ENCODE results near the gene GTF2H1. TPM values are rescaled to one million over a fixed set of nuclear protein-coding genes. Genes with fewer than 3 reads are reported as not detected.
A peak's percentile ranks its signal among the peaks of the same experiment; 100 is the strongest.

GTF2H1 gene
- total RNA-seq, 2 donors from 2014 or later = 23.5 to 26.2 TPM

DNA sequence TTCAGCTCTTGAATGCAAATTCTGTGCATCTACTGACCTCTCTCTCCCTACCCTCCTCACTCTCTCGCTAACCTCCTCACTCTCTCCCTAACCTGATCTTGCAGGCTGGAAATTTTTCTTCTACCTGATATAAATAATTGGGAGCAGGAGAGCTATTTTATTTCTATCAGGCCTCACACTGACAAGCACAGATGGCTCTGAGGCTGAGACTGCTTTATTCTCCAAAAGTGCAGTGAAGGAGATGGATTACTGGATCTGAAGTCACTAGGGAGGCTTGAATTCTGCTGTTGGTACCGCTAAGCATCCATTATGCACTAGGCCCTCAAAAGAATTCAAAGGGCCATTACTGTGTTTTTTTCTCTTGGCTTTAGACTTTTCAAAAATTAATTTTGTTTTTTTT, 52.6 kb downstream of the GTF2H1 start:
- no peak overlapping the region for H3K27ac ChIP-seq
- no peak for DNase-seq
- H3K9me3 ChIP-seq = no peaks in the 10 kb centered on the region

DNA sequence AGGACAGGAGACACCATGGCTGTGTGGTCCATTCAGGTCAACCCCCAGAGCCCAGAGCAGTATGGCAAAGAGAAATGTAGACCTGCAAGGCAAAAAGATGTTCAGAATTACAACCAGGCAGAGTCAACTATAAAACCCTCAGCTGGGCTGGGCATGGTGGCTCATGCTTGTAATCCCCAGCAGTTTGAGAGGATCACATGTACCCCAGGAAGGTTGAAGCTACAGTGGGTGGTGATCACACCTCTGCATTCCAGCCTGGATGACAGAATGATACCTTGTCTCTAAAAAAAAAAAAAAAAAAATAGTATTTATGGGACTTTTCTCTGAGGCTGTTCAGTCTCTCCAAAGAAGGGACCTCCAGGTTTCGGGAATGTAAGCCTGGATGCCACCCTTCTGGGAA, 53.6 kb downstream of the GTF2H1 start:
- Histone ChIP-seq H3K27ac (no peak overlapping the region), H3K9me3 (no peaks in the 10 kb centered on the region), H3K36me3 (no peaks in the 10 kb centered on the region), H3K4me3 (no peak overlapping the region), H3K9ac (ENCODE audit: low read depth in 2 of 2, low read length in 2 of 2) (no peak overlapping the region), H3K4me1 (no peaks in the 10 kb centered on the region), H3K27me3 (no peaks in the 10 kb centered on the region)
- intact Hi-C loops (cut with DNase I) = no loop called here
- no peak for DNase-seq
- TF ChIP-seq, protein P1, sequence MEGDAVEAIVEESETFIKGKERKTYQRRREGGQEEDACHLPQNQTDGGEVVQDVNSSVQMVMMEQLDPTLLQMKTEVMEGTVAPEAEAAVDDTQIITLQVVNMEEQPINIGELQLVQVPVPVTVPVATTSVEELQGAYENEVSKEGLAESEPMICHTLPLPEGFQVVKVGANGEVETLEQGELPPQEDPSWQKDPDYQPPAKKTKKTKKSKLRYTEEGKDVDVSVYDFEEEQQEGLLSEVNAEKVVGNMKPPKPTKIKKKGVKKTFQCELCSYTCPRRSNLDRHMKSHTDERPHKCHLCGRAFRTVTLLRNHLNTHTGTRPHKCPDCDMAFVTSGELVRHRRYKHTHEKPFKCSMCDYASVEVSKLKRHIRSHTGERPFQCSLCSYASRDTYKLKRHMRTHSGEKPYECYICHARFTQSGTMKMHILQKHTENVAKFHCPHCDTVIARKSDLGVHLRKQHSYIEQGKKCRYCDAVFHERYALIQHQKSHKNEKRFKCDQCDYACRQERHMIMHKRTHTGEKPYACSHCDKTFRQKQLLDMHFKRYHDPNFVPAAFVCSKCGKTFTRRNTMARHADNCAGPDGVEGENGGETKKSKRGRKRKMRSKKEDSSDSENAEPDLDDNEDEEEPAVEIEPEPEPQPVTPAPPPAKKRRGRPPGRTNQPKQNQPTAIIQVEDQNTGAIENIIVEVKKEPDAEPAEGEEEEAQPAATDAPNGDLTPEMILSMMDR (IDR thresholded peaks at IDR 0.05) = no peak

More for the DNA sequence above, 52.6 kb downstream of the GTF2H1 start:
- no peaks in the 10 kb centered on the region for H3K36me3 ChIP-seq
- H3K9ac ChIP-seq (ENCODE audit: low read depth in 2 of 2, low read length in 2 of 2) = no peak overlapping the region
- H3K4me3 ChIP-seq = no peak overlapping the region
- TF ChIP-seq, protein P1 (IDR thresholded peaks at IDR 0.05) = no peak
- no peaks in the 10 kb centered on the region for H3K27me3 ChIP-seq
- no peaks in the 10 kb centered on the region for H3K4me1 ChIP-seq
- intact Hi-C loops (cut with DNase I) = no loop called here

DNA sequence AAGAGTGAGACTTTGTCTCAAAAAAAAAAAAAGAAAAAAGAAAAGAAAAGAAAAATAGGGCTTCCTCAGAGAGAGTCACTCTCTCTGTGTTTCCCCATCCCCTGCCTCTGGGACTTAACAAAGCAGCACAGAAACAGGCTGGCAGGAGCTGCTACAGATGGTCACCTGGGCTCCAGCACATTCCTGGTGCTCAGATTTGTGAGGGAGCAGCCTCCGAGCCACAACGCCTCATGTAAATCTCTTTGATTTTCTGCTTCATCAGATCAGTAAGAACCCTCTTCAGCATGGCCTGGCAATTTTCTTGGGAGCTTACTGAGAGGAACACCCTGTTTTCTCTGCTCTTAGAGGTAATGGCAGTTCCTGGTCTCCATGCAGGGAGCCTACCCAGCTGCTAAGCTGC, 56.8 kb downstream of the GTF2H1 start:
- Histone ChIP-seq H3K9me3 (no peaks in the 10 kb centered on the region), H3K4me3 (no peak overlapping the region), H3K27me3 (no peaks in the 10 kb centered on the region), H3K9ac (ENCODE audit: low read depth in 2 of 2, low read length in 2 of 2) (no peak overlapping the region), H3K4me1 (peaks cover 4% of the 10 kb centered on the region), H3K36me3 (no peaks in the 10 kb centered on the region), H3K27ac (no peak overlapping the region)
- TF ChIP-seq, protein P1 (IDR thresholded peaks at IDR 0.05) = no peak
- DNase-seq = no peak
- intact Hi-C loops (cut with DNase I) = no loop called here

DNA sequence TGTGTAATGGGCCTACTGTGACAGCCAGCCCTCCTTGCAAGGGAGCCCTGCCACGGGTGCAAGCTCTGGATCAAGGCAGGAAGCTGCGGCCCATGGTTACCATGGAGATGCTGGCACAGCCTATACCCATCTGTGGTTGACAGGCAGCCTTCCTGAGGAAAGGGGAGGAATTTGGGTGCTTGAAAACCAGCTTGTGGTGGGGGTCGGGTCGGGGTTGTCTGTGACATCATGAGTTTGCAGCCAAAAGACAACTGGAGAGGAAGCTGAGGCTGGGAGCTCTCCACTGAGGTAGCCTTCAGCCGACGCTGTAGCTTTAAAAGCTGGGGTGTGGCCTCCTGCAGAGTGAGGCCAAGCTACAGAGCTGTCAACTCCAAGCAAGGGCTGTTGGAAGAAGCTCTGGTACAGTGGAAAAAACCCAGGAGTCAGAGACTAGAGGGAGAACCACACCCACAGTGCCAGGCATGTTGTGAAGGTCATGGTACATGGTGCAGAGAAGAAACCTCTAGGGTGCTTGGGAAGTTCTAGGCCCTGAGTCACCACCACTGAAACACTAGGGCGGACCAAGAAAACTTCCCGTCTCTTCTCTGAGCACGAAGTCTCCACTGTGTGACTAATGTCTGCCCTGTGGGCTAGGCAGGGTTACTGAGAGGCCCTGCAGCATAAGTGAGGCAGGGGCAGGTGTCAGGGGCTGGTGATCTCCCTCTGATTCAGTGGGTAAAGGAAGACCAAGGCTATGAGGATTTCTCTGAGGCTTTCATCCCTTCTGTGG, 61.2 kb downstream of the GTF2H1 start:
- TF ChIP-seq, protein P1 (IDR thresholded peaks at IDR 0.05) = no peak
- H3K9me3 ChIP-seq = no peaks in the 10 kb centered on the region
- H3K4me1 ChIP-seq = peaks cover 14% of the 10 kb centered on the region
- intact Hi-C loops (cut with DNase I) = no loop called here
- no peaks in the 10 kb centered on the region for H3K27me3 ChIP-seq
- H3K36me3 ChIP-seq = no peaks in the 10 kb centered on the region
- DNase-seq = peak; percentile 90
- H3K9ac ChIP-seq (ENCODE audit: low read depth in 2 of 2, low read length in 2 of 2) = peak overlapping the region; percentile 56 to 90
- peak overlapping the region; percentile 98 for H3K27ac ChIP-seq
- no peak overlapping the region for H3K4me3 ChIP-seq

DNA sequence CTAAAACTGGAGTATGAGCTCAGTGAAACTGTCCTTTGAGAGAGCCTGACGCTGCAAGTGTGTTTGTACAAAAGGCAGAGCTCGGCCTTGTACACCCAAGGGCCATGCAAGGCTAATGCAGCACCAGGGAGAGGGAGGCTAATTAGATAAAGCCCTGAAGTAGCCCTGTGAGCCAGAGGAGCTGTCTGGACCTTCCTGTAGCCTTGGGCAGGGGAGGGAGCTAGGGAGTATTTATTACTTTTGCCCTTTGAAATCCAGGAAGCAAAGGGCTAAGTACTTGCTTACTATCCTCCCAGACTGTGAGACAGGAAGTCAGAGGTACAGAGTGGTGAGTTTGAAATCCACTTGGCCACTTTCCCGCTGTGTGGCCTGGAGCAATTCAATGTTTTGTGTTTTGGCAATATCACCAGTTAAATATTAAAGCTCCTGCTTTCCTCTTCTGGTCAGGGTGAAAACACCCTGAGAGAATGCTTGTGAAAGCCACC, 61.8 kb downstream of the GTF2H1 start:
- intact Hi-C loops (cut with DNase I) = no loop called here
- Histone ChIP-seq H3K9me3 (no peaks in the 10 kb centered on the region), H3K27me3 (no peaks in the 10 kb centered on the region), H3K4me1 (peaks cover 14% of the 10 kb centered on the region), H3K4me3 (no peak overlapping the region), H3K9ac (ENCODE audit: low read depth in 2 of 2, low read length in 2 of 2) (peak overlapping the region; percentile 56 to 90), H3K36me3 (no peaks in the 10 kb centered on the region), H3K27ac (peak overlapping the region; percentile 98)
- TF ChIP-seq, protein P1 (IDR thresholded peaks at IDR 0.05) = no peak
- peak; percentile 87 for DNase-seq

Data from colonic mucosa (tissue), 4 donors.